ENCODE measurements around the gene FBXO31.

FBXO31 gene

DNA sequence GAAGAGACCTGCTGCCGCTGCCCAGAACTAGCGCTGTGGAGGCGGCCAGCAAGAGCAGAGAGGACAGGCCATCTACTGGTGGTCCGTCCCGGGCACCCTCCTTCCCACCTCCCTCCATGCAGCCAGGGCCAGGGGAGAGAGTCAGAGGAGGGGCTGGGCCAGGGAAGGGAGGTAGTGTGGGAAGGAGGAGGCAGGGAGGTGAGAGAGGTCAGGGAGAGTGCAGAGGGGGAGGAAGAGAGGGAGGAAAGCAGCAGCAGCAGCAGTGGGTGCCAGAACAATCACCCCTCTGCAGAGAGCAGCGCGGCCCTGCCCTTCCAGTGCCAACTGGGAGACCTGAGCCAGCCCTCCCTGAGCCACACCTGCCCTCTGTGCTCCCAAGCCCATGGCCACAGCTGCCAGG, 73.0 kb downstream of the FBXO31 start:
- TF ChIP-seq, protein P1, sequence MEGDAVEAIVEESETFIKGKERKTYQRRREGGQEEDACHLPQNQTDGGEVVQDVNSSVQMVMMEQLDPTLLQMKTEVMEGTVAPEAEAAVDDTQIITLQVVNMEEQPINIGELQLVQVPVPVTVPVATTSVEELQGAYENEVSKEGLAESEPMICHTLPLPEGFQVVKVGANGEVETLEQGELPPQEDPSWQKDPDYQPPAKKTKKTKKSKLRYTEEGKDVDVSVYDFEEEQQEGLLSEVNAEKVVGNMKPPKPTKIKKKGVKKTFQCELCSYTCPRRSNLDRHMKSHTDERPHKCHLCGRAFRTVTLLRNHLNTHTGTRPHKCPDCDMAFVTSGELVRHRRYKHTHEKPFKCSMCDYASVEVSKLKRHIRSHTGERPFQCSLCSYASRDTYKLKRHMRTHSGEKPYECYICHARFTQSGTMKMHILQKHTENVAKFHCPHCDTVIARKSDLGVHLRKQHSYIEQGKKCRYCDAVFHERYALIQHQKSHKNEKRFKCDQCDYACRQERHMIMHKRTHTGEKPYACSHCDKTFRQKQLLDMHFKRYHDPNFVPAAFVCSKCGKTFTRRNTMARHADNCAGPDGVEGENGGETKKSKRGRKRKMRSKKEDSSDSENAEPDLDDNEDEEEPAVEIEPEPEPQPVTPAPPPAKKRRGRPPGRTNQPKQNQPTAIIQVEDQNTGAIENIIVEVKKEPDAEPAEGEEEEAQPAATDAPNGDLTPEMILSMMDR (conservative IDR thresholded peaks at IDR 0.05; ENCODE audit: control insufficient read depth, insufficient read depth, low read depth, low read length) = no peak
- H3K4me3 ChIP-seq (ENCODE audit: control insufficient read depth, low read depth, low read length) = no peak overlapping the region
- no peak for DNase-seq (ENCODE audit: low read depth)

DNA sequence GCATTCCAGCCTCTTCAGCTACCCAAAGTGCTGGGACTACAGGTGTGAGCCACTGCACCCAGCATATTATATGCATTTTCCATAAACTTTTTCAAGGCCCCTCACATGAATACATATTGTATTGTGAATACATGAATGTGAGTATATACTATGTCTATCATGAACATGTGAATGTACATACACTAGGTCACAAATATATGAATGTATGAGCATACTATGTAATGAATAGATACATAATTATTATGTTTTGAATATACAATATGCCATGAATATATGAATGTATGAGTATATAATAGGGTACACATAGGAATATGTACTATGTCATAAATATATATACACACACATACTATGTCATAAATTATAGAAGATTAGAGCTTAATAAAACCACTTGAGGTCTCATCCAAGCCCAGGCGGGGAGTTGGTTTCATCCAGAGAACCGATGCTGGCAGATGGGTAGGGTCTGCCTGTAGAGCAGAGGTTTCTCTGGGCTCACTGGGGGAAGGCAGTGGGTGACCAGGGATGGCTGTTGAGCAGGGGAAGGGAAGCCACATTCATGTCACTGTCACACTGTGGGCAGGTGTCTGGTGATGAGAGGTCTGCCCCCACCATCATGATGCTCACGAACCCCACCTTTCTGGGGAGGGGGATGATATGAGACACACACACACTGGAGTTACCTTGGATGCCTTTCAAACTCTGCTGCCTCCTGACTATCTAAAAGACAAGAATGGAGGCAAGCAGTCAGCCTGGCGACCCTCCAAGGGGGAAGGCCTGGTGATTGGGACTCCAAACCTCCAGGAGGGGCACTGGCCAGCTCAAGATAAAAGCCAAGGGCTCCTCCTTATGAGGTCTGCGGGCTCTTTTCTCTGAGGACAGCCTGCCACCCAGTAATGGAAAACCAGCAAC, 73.7 kb downstream of the FBXO31 start:
- DNase-seq (ENCODE audit: low read depth) = no peak
- H3K4me3 ChIP-seq (ENCODE audit: control insufficient read depth, low read depth, low read length) = no peak overlapping the region
- TF ChIP-seq, protein P1 (conservative IDR thresholded peaks at IDR 0.05; ENCODE audit: control insufficient read depth, insufficient read depth, low read depth, low read length) = no peak

GRCh38 chr16:87308826-87309225, 74.8 kb downstream of the FBXO31 start:
- no peak overlapping the region for H3K4me3 ChIP-seq (ENCODE audit: control insufficient read depth, low read depth, low read length)
- TF ChIP-seq, protein P1 (conservative IDR thresholded peaks at IDR 0.05; ENCODE audit: control insufficient read depth, insufficient read depth, low read depth, low read length) = no peak
- DNase-seq (ENCODE audit: low read depth) = no peak

GRCh38 chr16:87306516-87306915, 77.1 kb downstream of the FBXO31 start:
- TF ChIP-seq, protein P1 (conservative IDR thresholded peaks at IDR 0.05; ENCODE audit: control insufficient read depth, insufficient read depth, low read depth, low read length) = no peak
- H3K4me3 ChIP-seq (ENCODE audit: control insufficient read depth, low read depth, low read length) = no peak overlapping the region
- DNase-seq (ENCODE audit: low read depth) = no peak

DNA sequence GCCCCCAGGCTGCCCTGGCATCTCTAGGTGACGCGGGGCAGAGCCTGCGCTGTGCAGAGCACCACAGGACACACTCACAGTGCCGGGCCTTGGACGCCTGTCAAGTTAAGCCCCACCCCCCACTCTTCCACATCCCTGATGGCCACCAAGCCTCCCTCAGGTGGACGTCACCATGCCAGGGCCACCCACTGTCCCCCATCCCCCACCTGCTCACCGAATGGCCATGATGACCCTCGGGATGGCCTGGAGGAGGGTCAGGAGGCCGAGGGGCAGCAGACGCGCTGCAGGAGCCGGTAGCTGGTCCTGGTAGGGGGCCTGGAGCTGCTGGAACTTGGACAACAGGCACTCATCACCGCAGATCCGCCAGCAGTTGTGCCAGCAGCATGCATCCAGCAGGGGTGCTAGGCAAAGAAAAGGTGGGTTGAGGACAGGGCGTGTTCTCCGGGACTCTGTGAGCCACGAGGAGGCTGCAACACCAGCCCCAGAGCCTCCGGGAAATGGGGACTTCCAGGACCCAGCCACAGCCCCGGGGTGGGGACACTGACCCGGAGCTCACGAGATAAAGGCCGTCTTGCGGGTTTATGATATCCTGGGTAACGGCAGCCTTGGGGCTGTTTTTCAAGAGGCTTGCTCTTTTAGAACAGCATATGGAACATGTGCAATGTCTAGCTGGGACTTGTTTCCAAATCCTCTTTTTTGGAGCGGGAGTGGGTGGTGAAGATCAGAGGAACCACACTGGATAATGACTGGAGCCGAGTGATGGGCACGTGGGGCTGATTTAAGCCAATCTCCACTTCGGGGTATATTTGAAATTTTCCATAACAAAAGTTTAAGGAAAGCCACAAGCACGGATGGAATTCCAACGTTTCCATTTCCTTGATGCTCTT, 77.8 kb downstream of the FBXO31 start:
- TF ChIP-seq, protein P1 (conservative IDR thresholded peaks at IDR 0.05; ENCODE audit: control insufficient read depth, insufficient read depth, low read depth, low read length) = no peak
- no peak for DNase-seq (ENCODE audit: low read depth)
- no peak overlapping the region for H3K4me3 ChIP-seq (ENCODE audit: control insufficient read depth, low read depth, low read length)

DNA sequence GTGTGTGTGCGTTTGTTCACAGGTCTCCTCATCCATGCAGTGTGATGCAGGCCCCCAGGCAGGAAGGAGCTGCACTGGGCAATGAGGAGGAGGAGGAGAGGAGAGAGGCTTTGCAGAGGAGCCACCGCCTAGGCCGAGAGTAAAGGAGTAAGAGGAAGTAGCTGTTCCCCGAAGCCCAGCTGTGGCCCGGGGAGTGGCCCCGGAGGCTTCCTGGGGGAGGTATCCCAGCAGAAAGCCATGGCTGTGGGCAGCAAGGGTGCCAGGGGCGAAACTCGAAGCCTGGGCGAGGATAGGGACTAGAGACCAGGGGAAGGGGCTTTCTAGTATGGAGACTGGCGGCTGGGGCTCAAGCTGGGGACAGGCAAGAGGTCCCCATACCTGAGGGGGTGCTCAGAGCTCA, 78.6 kb downstream of the FBXO31 start:
- H3K4me3 ChIP-seq (ENCODE audit: control insufficient read depth, low read depth, low read length) = no peak overlapping the region
- DNase-seq (ENCODE audit: low read depth) = no peak
- TF ChIP-seq, protein P1 (conservative IDR thresholded peaks at IDR 0.05; ENCODE audit: control insufficient read depth, insufficient read depth, low read depth, low read length) = no peak

Data from fibroblast of mammary gland (primary cell).